ENCODE measurements around the gene EIF4H. TPM values are rescaled to one million over a fixed set of nuclear protein-coding genes. Genes with fewer than 3 reads are reported as not detected.

Gene EIF4H
- total RNA-seq, 4 donors from 2014 or later: 291 to 344 (median 322) TPM

DNA sequence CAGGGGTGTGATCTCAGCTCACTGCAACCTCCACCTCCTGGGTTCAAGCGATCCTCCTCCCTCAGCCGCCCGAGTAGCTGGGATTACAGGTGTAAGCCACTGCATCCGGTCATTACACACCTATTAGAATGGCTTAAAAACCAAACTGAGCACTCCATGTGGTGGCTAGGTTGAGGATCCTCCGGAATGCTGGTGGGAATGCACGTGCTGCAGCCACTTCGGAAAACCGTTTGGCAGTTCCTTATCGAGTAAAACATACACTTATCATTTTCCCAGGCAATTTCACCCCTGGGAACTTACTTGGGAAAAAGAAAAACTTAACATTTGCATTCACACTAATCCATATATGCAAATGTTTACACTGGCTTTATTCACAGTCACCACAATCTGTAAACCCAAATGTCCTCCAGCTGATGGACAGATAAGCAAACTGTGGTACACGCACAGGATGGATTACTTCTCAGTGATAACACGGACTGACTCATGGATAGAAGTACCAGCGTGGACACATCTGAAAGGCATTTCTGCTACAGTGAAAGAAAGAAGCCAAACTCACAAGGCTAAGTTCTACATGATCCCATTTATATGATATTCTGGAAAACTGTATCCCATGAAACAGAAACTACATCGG, 59.6 kb downstream of the EIF4H start:
- H3K36me3 ChIP-seq: peaks cover 0 to 98% of the 10 kb centered on the region in 2 donors
- H3K9me3 ChIP-seq: no peaks in the 10 kb centered on the region
- no peaks in the 10 kb centered on the region for H3K27me3 ChIP-seq
- H3K4me1 ChIP-seq: no peaks in the 10 kb centered on the region
- TF ChIP-seq POLR2AphosphoS5 (IDR thresholded peaks at IDR 0.05): no peak
- no peak for TF ChIP-seq EP300 (IDR thresholded peaks at IDR 0.05)
- no peak for TF ChIP-seq POLR2A (IDR thresholded peaks at IDR 0.05)
- TF ChIP-seq, protein P1, sequence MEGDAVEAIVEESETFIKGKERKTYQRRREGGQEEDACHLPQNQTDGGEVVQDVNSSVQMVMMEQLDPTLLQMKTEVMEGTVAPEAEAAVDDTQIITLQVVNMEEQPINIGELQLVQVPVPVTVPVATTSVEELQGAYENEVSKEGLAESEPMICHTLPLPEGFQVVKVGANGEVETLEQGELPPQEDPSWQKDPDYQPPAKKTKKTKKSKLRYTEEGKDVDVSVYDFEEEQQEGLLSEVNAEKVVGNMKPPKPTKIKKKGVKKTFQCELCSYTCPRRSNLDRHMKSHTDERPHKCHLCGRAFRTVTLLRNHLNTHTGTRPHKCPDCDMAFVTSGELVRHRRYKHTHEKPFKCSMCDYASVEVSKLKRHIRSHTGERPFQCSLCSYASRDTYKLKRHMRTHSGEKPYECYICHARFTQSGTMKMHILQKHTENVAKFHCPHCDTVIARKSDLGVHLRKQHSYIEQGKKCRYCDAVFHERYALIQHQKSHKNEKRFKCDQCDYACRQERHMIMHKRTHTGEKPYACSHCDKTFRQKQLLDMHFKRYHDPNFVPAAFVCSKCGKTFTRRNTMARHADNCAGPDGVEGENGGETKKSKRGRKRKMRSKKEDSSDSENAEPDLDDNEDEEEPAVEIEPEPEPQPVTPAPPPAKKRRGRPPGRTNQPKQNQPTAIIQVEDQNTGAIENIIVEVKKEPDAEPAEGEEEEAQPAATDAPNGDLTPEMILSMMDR (IDR thresholded peaks at IDR 0.05): no peak
- 48 to 80% methylated on average over 4 to 10 of the region's 13 CpGs for WGBS, 2 donors (ENCODE audit: low coverage in 1 of 2)
- no peak for ATAC-seq
- no peak overlapping the region for H3K4me3 ChIP-seq
- H3K27ac ChIP-seq: no peak overlapping the region

DNA sequence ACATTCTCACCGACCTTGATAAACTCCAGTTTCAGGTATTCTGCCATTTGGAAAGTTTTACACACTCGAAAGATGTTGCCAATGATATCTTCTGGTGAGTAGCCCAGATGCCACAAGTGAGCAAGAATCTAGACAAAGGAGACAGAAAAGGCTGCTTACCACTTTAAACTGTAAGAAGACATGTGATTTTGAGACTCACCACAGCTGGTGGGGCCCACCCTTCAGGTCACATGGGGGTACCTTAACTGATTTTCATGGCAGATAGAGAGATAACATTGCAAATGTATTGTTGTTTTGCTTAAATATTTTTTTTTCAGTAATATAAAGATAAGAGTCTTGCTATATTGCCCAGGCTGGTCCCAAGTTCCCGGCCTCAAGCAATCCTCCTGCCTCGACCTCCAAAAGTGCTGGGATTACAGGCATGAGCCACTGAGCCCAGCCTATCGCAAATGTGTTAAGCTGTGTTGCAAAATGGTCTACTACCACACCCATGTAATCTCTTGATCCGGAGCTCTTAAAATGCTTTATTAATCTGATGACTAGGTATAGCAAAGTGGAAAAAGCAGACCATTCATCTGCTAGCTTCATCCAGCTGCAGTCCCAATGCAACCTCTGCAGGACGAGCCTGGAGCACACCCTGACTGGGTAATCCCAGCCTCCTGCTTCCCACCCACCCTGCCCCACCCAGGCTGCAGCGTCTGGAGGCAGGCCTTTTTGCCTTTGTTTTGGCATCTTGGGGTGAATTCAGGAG, 61.5 kb downstream of the EIF4H start:
- no peak for ATAC-seq
- H3K36me3 ChIP-seq: peaks cover 0 to 100% of the 10 kb centered on the region in 2 donors

DNA sequence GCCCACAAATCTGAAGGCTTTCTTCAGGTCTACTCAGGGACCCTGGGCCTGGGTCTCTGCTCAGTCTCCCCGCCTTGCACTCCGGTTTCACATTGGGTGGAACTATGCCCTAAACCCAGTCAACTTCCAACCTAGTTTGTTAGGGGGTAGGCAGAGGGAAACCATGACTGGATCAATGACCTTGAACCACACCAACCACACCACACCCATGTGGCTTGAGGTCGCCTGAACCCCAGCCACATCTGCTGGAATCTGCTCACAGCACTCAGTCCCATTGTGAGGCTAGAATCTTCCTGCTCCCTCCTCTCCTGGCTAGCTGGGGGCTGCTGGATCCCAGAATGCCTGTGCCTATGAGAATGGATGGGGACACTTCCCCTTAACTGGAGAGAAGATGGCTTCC, 62.1 kb downstream of the EIF4H start:
- Histone ChIP-seq H3K4me3 (no peak overlapping the region), H3K9me3 (no peaks in the 10 kb centered on the region), H3K36me3 (peaks cover 0 to 100% of the 10 kb centered on the region in 2 donors), H3K27ac (no peak overlapping the region), H3K4me1 (no peaks in the 10 kb centered on the region), H3K27me3 (no peaks in the 10 kb centered on the region)
- WGBS, 2 donors (ENCODE audit: low coverage in 1 of 2): 90% methylated on average over 2 of the region's 3 CpGs; no CpG with 5 or more reads in 1 of the 2 donors
- TF ChIP-seq POLR2A (IDR thresholded peaks at IDR 0.05) (no peak), EP300 (IDR thresholded peaks at IDR 0.05) (no peak), POLR2AphosphoS5 (IDR thresholded peaks at IDR 0.05) (no peak)
- TF ChIP-seq, protein P1 (IDR thresholded peaks at IDR 0.05): no peak
- no peak for ATAC-seq

More for the DNA sequence above, 61.5 kb downstream of the EIF4H start:
- TF ChIP-seq EP300 (IDR thresholded peaks at IDR 0.05): no peak
- TF ChIP-seq, protein P1 (IDR thresholded peaks at IDR 0.05): no peak
- Histone ChIP-seq H3K27me3 (no peaks in the 10 kb centered on the region), H3K4me3 (no peak overlapping the region), H3K27ac (no peak overlapping the region), H3K9me3 (no peaks in the 10 kb centered on the region), H3K4me1 (no peaks in the 10 kb centered on the region)
- 89 to 93% methylated on average over 5 to 6 of the region's 8 CpGs for WGBS, 2 donors (ENCODE audit: low coverage in 1 of 2)

DNA sequence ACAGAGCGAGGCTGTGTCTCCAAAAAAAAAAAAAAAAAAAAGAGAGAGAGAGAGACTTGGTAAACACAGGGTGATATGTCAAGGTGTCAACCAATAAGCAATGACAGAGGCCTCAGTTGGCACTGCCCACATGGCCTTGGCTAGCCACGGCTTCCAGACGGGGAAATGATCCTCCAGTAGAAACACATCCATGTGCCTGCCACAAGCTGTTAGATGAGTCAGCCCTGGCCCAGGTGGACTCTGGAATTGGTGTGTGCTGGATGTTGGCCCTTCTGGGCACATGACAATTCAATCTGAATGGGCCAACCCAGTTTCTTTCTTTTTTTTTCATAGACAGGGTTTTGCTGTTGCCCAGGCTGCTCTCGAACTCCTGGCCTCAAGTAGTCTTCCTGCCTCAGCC, 66.3 kb downstream of the EIF4H start:
- H3K27ac ChIP-seq: no peak overlapping the region
- no peak for ATAC-seq
- H3K27me3 ChIP-seq: no peaks in the 10 kb centered on the region
- 90% methylated on average over 2 of the region's 4 CpGs; no CpG with 5 or more reads in 1 of the 2 donors for WGBS, 2 donors (ENCODE audit: low coverage in 1 of 2)
- TF ChIP-seq, protein P1 (IDR thresholded peaks at IDR 0.05): no peak
- TF ChIP-seq POLR2AphosphoS5 (IDR thresholded peaks at IDR 0.05): no peak
- H3K9me3 ChIP-seq: no peaks in the 10 kb centered on the region
- H3K4me1 ChIP-seq: no peaks in the 10 kb centered on the region
- H3K4me3 ChIP-seq: no peak overlapping the region
- peaks cover 0 to 98% of the 10 kb centered on the region in 2 donors for H3K36me3 ChIP-seq

DNA sequence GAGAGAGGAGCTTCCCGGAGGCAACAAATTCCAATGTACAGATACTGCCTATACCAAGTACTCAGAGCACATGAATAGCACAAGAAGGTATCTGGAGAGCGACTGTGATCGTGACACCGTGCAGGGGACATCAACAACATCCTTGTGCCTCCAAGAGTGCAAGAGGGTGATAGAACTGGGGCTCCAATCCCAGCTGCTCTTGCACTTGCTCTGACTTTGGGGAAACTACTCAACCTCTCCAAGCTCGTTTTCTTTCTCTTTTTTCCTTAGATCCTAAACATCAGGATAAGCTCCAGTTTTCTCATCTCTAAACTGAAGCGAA, 67.9 kb downstream of the EIF4H start:
- Histone ChIP-seq H3K4me1 (no peaks in the 10 kb centered on the region), H3K36me3 (peaks cover 0 to 98% of the 10 kb centered on the region in 2 donors), H3K4me3 (no peak overlapping the region), H3K9me3 (no peaks in the 10 kb centered on the region), H3K27ac (no peak overlapping the region), H3K27me3 (no peaks in the 10 kb centered on the region)
- TF ChIP-seq, protein P1 (IDR thresholded peaks at IDR 0.05): no peak
- TF ChIP-seq POLR2AphosphoS5 (IDR thresholded peaks at IDR 0.05) (no peak), POLR2A (IDR thresholded peaks at IDR 0.05) (no peak), EP300 (IDR thresholded peaks at IDR 0.05) (no peak)
- ATAC-seq: no peak
- 79 to 83% methylated on average over 6 of the region's 6 CpGs for WGBS, 2 donors (ENCODE audit: low coverage in 1 of 2)
